NCI-H2227 (cell line): ENCODE measurements around the gene TPPP2.

Experiments
- DNase-seq: peaks from one replicate; lab custom pipeline; 2025; ENCODE audit not compliant: unreplicated experiment; lab: John Stamatoyannopoulos, UW

The TPPP2 gene

DNA sequence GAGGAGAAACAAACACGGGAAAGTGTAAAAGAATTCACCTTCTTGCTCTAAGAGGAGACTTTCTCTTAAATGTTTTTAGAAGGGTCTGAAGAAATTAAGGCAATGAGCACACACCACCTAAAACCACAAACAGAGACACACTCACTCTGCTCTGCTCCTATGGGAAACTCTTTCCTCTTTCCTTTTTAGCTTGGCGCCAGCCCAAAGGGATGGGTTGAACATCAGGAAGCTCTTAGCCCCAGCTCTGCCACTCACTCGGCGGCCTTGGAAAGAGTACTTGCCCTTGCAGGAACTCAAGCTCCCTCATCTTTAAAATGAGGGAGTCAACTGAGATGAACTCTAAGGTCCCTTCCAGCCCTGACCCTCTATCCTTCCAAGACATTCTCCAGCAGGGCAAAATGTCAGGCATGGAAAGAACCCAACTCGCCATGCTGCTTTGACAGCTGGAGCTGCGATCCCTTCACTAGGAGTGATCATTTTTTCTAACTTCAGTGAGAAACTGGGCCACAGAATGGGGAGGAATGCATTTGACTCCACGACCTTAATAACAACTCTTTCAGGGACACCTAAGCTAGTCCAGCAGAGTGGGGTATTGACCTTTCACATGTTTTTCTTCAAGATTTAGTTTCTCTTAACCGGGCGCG lies 26.6 kb downstream of the TPPP2 start:
- no peak for DNase-seq

DNA sequence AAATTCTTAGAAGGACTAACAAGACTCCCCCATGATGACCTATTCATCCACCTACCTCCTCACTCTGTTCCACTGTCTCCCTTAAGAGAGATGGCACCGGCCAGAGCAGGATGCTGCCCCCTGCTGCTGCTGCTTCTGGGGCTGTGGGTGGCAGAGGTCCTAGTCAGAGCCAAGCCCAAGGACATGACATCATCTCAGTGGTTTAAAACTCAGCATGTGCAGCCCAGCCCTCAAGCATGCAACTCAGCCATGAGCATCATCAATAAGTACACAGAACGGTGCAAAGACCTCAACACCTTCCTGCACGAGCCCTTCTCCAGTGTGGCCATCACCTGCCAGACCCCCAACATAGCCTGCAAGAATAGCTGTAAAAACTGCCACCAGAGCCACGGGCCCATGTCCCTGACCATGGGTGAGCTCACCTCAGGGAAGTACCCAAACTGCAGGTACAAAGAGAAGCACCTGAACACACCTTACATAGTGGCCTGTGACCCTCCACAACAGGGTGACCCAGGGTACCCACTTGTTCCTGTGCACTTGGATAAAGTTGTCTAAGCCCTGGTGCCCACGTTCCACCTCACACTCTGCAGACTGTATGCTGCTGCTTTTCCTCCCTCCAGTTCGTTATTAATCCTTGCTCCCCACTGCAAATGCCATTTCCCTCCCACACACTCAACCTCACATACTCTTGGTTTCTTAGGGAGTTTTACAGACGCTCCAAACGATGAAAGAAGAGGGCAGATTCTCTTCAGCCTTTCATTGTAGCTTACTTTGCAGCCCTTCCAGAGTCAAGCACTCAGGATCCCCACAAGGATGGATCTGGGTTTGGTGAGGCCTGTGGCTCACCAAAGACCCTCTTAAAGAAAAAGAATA lies 28.0 kb downstream of the TPPP2 start, which contains the start of gene RNASE8:
TSS of gene RNASE8 (plus strand) at position 20 of the 873 bp plus-strand sequence. CDS start at position 91, 71 bp downstream.
- no peak for DNase-seq

DNA sequence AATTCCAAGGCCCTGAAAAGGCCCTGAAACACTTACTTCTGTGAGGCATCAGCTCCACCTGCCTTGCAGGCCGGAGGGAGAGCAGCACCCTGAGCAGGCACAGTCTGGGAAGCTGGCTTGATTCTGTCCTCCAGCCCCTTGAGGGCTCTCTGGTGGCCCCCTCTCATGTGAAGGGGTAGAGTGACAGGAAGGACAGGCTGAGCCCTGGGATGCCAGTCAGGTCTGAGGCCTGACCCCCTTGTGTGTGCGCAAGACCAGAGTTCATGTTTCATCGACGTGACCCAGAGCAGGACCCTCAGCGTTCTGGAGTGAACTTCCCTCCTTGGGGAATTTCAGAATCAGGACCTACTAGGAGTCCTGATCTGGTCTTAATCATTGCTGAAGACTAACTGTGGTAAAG lies 28.9 kb downstream of the TPPP2 start:
- no peak for DNase-seq

DNA sequence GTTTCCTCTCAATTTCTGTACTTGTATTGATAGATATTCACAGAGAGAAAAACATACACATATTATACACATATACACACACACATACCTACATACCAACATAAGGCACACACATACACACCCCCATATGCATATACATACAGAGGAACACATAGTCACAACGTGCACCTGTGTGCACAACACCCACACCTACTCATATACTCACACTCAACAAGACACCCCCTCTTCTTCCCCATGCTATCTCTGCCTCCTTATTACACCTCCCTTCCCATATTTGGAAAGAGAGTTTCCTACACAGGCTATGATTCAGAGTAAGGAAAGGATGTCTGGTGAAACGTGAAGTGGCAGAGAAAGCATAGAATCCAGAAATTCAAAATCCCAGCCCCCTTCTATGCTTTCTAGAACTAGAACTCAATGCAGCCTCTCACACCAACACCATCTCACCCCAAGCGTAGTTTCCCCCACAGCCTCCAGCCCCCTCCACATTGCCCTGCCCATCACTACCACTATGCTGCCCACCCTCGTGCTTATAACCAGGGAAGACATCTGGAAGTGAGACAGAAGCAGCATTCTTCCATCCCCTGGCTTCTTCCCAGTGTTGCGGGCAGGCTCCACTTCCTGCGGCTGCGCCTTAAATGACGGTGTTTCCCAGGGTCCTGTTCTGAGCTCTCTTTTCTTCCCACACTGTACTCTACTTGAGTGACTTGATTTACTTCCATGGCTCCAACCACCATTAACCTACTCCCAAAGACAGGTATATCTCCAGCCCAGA lies 30.0 kb downstream of the TPPP2 start:
- DNase-seq: no peak

DNA sequence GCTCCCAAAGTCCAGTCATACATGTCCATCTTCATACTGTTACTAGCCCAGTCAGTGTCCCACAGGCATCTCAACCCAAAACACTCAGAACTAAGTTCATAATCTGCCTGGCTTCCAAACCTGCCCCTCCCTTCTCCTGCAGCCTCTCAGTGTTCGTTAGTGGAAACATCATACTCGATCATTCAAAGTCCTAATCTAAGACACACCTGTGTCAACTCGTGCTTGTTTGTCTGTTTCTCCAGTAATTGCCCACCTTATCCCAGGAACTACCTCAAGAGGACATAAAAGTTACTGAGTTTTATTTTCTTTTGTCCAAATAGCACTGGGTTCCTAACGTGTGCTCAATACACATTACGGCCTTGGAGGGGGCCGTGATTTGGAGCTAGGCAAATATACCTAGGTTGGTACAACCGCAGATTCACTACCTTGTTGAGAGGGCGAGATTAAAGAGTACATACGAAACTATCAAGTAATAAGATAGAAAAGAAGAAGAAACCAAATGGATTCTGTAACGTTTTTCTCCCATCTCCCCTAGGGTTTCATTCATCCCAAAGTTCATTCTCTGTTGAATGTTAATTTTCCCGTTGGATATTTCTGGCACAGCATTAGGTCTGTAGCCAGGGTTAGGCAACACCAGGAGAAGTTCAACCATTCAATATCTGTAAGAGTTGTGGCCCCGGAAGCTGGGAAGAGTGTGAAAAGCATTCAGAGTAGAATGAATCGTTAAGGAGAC lies 30.8 kb downstream of the TPPP2 start:
- no peak for DNase-seq

DNA sequence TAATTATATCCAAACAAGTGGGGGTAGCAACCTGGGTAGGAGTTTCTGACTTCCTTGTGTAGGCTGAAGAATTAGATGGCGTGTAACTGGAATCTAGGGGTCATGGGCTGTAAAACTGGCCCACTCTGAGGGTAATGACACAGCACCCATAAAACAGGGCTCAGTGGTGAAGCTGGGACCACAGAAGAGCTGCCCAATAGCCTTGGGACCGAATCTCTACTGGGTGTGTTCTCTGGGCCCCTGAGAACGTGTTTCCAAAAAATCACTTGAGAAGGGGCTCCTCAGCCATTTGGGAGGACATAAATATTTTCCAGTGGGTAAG lies 31.3 kb downstream of the TPPP2 start:
- no peak for DNase-seq

DNA sequence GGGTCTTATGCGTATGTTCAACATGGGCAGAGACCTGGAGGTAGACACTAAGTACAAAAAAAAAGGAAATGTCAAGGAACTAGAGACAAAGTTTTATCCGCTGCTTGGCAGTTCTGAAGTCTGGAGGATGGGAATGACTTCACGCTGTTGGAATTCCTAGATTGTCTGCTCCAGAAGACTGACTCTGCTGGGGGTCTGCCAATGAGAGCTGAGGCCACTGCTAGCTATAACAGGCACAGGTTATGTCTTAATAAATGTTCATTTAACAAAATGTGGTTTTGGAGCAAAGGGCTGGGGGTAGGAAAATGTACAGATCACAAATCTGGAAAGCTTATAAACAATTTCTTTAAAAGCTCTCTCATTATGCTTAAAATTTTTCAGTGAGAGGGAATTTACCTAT lies 33.5 kb downstream of the TPPP2 start:
- DNase-seq: no peak

DNA sequence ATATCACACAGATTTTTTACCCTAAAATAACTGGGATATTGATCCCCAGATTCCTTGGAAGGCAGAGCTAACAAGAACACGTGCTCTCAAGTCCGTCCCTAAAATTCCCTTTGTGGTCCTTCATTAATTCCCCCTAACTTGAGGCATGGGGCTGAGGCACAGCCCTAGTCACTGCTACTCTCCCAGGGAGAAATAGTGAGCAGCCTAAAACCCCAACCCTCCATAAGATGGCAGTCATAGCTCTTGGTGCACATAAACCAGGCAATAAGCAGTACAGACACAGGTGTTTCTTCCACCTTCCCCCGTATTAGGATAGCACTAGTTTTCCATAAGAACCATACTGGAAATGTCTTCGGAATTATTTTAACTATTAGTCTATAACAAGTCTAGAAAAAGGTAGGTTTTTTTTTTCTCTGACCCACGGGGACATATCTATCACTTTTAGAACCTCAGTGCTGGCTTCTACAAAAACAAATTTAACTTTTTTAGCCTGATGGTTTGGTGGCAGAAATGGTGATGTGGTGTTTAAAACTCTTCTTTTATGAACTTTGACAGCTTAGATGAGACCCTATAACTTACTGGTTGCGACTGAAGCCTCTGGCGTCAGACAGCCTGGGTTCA lies 37.0 kb downstream of the TPPP2 start:
- peak; percentile 12 for DNase-seq

DNA sequence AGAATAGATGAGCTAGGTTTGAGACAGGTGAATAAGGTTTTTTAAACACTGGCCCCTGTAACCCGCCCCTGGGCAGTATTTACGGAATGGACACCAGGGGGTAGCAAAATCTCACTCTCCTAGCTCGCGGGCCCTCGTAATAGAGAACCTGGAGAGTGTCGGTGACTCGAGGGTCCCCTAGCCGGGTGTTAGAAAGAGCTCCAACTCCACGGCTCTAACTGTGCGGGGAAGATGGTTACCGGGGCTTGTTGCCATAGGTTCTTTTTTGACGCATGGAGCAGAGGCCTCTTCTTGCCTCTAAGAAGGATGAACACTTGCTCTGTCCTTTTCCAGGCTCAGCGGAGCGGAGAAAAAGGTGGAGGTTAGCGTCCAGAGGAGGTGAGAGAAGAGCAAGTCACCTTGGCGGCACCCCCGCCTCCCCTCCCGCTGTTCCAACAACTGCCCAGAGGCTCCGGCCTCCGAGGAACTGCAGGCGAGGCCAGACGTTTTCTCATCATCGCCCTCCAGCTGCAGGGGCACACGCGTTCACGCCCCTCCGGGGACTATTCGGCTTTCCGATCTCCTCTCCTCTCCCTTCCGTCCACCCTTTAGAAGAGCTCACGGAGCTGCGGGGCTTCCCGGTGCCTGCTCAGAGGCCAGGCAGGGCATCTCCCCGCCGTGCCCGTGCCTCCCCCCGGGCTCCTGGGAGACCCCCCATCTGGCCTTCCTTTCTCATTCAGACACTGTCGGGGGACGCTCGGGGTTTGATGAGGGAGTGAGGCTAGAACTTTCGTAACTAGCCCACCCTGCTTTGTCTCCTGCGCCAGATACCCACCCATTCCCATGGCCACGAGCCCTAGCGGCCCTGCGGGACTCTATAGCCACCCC lies 38.7 kb downstream of the TPPP2 start:
- DNase-seq: peak; percentile 75

DNA sequence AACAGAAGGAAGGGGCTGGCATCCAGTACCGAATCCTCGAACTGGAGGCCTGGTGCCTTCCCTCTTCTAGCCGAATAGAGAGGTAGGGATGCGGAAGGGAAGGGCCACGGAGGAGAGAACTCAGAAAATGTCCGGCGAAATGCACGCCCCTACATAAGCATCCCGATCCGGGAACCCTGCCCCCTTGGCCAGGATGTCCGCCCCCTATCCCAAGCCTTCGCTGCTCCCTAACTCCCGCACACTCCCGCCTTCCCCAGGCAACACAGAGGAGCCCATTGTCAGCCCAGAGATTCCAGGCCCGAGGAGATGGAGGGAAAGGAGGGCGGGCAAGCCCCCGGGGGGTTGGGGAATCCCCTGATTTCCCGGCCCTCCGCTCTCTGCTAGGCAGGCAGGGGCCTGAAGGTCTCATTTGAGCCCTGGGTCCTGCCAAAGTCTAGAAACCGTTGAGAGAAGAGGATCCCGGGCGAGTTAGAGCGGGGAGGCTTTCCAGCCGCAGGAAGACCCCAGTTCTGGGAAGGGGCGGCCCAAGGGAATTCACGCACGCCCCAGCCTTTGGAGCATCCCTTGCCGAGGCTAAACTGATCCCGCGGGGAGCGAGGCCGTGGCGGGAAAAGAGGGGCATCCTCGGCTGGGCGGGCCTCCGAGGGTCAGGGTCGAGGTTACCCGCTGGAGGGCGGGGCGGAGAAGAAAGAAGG lies 39.5 kb downstream of the TPPP2 start:
- DNase-seq: peak; percentile 83

DNA sequence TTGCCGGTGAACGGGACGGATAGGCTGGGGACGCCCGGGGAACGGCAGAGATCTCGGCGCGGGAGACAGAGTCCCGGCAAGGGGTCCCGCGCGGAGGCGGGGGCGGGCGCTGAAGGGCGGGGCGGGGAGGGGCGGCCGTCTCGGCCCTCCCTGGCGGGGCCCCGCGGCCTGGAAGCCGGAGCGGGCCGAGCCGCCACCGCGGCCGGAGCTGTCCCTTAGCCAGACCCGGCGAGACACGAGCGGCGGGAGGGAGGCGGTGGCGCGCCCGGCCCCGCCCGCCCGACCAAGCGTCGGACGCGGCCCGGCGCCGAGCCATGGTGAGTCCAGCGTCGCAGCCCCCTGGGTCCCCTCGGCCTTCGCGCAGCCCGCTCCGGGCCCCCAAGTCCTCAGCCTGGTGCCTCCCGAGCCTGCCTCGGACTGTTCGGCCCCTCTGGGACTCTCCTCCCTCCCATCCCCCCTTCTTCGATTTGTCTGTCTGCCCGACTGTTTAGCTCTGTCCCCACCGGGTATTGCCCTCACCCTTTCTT lies 40.1 kb downstream of the TPPP2 start, which contains the start of gene ARHGEF40:
TSS of gene ARHGEF40 (plus strand) at position 222 of the 527 bp plus-strand sequence. CDS start at position 315, 93 bp downstream.
- DNase-seq: peak; percentile 83

DNA sequence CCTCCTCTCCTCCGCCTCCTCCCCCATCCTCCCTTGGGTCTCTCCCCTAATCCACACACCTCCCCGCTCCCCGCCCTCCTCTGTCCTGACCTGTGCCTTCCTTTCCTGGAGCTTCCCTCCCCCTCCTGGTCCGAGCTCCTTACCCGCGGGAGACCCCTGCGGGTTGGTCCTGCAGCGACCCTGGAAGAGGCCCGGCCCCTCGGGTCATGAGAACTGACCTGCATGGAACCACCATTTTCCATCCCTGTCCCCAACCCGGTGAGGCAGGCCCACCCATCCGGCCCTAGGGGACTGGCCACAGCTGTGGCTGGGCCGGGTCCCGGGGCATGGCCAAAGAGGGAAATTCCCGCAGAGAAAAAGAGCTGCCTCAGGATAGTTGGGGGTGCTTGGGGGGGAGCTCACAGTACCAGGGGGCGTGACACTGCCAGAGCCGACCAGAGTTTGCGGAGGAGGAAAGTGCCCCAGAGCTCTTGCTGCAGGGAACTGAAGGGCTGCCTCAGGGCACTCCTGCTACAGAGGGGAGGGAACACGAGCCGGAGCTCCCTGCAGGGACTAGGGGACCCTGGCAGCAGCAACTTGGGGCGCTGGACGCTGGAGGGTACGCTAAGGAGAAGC lies 40.7 kb downstream of the TPPP2 start:
- peak; percentile 67 for DNase-seq

DNA sequence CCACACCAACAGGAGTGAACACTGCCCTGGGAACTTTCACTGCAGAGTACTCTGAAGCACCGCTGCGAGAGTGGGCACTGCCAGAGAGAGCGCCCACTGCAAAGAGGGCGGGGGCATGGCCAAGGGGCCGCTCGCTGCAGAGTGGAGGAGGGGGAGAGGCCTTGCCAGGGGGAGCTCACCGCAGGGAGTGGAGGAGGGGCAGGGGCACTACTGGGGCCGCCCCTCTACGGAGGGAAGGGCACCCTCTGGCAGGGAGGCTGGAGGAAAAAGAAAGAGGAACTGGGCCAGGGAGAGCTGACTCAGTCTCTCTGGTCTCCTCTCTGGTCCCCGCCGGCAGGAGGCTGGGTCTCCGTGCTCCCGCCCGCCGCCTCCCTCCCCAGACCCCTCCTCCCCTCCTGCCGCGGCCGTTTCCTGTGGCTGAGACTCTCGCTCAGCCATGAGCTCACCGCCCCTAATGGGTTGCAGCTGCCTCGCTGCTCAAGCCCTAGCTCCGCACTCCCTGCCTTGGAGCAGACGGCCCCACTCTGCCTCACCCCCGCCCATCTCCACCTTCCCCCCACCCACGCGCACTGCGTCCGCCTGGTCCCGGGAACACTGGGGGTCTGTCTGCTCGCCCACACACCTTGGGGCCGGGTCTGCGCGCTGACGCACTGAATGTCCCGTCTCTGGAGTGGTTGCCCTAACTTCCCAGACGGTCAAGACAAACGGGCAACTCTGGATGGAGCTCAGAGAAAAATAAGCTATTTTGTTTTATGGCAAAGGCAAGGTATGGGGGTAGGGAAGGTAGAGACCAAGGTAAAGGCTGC lies 41.4 kb downstream of the TPPP2 start:
- DNase-seq: peak; percentile 90

DNA sequence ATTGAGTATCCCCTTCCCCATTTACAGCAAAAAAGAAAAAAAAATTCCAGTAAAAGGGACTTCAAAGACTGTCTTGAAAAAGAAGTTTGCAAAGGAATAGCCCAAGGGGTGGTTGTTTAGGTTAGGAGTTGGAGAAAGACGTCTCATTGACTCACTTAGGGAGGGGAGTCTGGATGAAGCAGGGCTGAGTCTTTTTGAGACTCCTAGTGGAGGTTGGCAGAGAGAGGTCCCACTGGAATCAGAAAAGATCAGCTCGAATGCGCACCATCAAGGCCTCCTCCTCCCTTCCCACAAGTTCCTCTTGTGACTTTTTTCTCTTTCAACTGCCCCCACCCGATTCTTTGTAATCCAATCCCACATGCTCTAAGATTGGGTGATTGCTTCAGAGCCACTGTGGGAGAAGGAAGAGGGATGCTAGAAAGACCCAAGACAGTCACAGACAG lies 42.0 kb downstream of the TPPP2 start:
- DNase-seq: peak; percentile 24

DNA sequence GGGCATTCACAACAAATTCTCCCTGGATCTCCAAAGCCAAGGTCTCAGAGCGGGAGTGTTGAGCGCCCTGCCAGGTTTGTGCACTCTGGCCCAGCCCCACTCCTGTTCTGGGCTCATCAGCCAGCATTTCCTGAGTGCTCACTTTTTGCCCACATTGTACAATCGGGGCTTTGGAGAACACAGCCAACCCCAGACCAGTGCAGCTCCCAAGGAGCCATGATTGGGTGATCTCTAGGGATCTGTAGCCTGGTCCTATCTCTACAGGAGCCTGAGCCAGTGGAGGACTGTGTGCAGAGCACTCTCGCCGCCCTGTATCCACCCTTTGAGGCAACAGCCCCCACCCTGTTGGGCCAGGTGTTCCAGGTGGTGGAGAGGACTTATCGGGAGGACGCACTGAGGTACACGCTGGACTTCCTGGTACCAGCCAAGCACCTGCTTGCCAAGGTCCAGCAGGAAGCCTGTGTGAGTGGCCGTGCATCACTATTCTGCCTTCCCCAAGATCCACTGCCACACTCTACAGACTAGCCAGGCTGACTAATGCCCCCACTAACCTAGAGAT lies 42.8 kb downstream of the TPPP2 start:
- DNase-seq: no peak

DNA sequence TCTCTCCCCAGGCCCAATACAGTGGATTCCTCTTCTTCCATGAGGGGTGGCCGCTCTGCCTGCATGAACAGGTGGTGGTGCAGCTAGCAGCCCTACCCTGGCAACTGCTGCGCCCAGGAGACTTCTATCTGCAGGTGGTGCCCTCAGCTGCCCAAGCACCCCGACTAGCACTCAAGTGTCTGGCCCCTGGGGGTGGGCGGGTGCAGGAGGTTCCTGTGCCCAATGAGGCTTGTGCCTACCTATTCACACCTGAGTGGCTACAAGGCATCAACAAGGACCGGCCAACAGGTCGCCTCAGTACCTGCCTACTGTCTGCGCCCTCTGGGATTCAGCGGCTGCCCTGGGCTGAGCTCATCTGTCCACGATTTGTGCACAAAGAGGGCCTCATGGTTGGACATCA lies 43.9 kb downstream of the TPPP2 start:
- DNase-seq: no peak
